ENCODE data around the gene FBXW9.
"Not testable (repeated sequence)": the region's sequence is repeated elsewhere in the genome, so short reads cannot be mapped to it uniquely, and the experiment has no call there.

Gene FBXW9

GRCh38 chr19:12720296-12720695 lies 23.9 kb upstream of the FBXW9 start:
- CTCF ChIA-PET = interaction anchor here (1.1 to 4.8 kb wide), 4 partner anchors 13 to 76 kb away, joined by 3 to 31 read pairs (median 6); partner anchors contain the start of gene TRIR
- no peak for DNase-seq (ENCODE audit: low read depth, low spot score)
- POLR2A ChIA-PET = interaction anchor here (0.6 to 5.4 kb wide), 3 partner anchors 14 to 72 kb away, joined by 4 to 33 read pairs (median 6); partner anchors contain the start of genes JUNB and TRIR
- no peak for TF ChIP-seq CTCF (IDR thresholded peaks at IDR 0.05; ENCODE audit: insufficient read depth, low read length, missing control alignments)
- H3K4me3 ChIP-seq (ENCODE audit: low read depth, low read length) = peak overlapping the region; percentile 80

- TF ChIP-seq CTCF (IDR thresholded peaks at IDR 0.05; ENCODE audit: insufficient read depth, low read length, missing control alignments) = no peak
- H3K4me3 ChIP-seq (ENCODE audit: low read depth, low read length) = no peak overlapping the region
- CTCF ChIA-PET = interaction anchor here (0.6 to 7.2 kb wide), 7 partner anchors 10 to 731 kb away, joined by 3 to 46 read pairs (median 4); no protein-coding TSS in a partner anchor
- DNase-seq (ENCODE audit: low read depth, low spot score) = no peak
- POLR2A ChIA-PET = no interaction called here
Measured at GRCh38 chr19:12715929-12716328, 19.5 kb upstream of the FBXW9 start.

- ChIA-PET POLR2A (no interaction called here), CTCF (interaction anchor here (0.8 to 7.2 kb wide), 6 partner anchors 8 to 131 kb away, joined by 3 to 46 read pairs (median 8); partner anchors contain the start of gene TNPO2)
- no peak for TF ChIP-seq CTCF (IDR thresholded peaks at IDR 0.05; ENCODE audit: insufficient read depth, low read length, missing control alignments)
- no peak overlapping the region for H3K4me3 ChIP-seq (ENCODE audit: low read depth, low read length)
- DNase-seq (ENCODE audit: low read depth, low spot score) = no peak
Measured at GRCh38 chr19:12715102-12715501, 18.7 kb upstream of the FBXW9 start.

GRCh38 chr19:12713304-12713703 lies 16.9 kb upstream of the FBXW9 start:
- ChIA-PET POLR2A (interaction anchor here (1.1 kb wide), 1 partner anchor 24 kb away, joined by 3 read pairs; the partner anchor contains the start of gene GET3), CTCF (interaction anchor here (0.7 to 7.2 kb wide), 10 partner anchors 8 to 133 kb away, joined by 3 to 46 read pairs (median 8); partner anchors contain the start of genes FBXW9 and TNPO2)
- DNase-seq (ENCODE audit: low read depth, low spot score); H3K4me3 ChIP-seq (ENCODE audit: low read depth, low read length): not testable (repeated sequence)

GRCh38 chr19:12712077-12712476 lies 15.6 kb upstream of the FBXW9 start:
- H3K4me3 ChIP-seq (ENCODE audit: low read depth, low read length); DNase-seq (ENCODE audit: low read depth, low spot score): not testable (repeated sequence)
- CTCF ChIA-PET = interaction anchor here (0.6 to 7.2 kb wide), 5 partner anchors 10 to 135 kb away, joined by 3 to 46 read pairs (median 11); partner anchors contain the start of genes FBXW9 and TNPO2
- POLR2A ChIA-PET = interaction anchor here (1.1 kb wide), 1 partner anchor 25 kb away, joined by 3 read pairs; the partner anchor contains the start of gene GET3

GRCh38 chr19:12711187-12711586 lies 14.8 kb upstream of the FBXW9 start:
- no peak for TF ChIP-seq CTCF (IDR thresholded peaks at IDR 0.05; ENCODE audit: insufficient read depth, low read length, missing control alignments)
- POLR2A ChIA-PET = no interaction called here
- CTCF ChIA-PET = interaction anchor here (1.1 to 7.2 kb wide), 5 partner anchors 11 to 135 kb away, joined by 3 to 46 read pairs (median 11); partner anchors contain the start of gene FBXW9
- no peak for DNase-seq (ENCODE audit: low read depth, low spot score)
- H3K4me3 ChIP-seq (ENCODE audit: low read depth, low read length) = no peak overlapping the region

GRCh38 chr19:12708641-12709040 lies 12.2 kb upstream of the FBXW9 start:
- no peak overlapping the region for H3K4me3 ChIP-seq (ENCODE audit: low read depth, low read length)
- TF ChIP-seq CTCF (IDR thresholded peaks at IDR 0.05; ENCODE audit: insufficient read depth, low read length, missing control alignments) = no peak
- CTCF ChIA-PET = interaction anchor here (0.9 to 1.9 kb wide), 8 partner anchors 9 to 139 kb away, joined by 3 to 8 read pairs (median 4); no protein-coding TSS in a partner anchor
- no peak for DNase-seq (ENCODE audit: low read depth, low spot score)
- POLR2A ChIA-PET = interaction anchor here (0.9 kb wide), 1 partner anchor 12 kb away, joined by 5 read pairs; the partner anchor contains the start of gene FBXW9

Measured in AG04449 (cell line).